Activated T-helper 2 cell treated with anti-CD3 and anti-CD28 coated beads, Interferon-gamma antibody, Interleukin-2, Interleukin-4, amounts not matched to agents 10 μg/mL and 5 μg/mL and 100 μg/mL, durations not matched to agents 14 hours and 24 hours and 36 hours (primary cell): ENCODE data around the gene ABCA4. TPM values are rescaled to one million over a fixed set of nuclear protein-coding genes. Genes with fewer than 3 reads are reported as not detected.

Experiments
- DNase-seq: peaks from one replicate; pipeline ENCODE4 v3.0.0; 2021; ENCODE audit warnings: low spot score
- H3K27ac Mint-ChIP-seq: one replicate; pipeline ENCODE4 v1.8.0; 2021; ENCODE audit warnings: mixed read lengths
- H3K27me3 Mint-ChIP-seq: one replicate; pipeline ENCODE4 v1.8.0; 2021; ENCODE audit warnings: low read depth, mixed read lengths
- H3K36me3 Mint-ChIP-seq: one replicate; pipeline ENCODE4 v1.8.0; 2021; ENCODE audit warnings: low read depth, mixed read lengths
- H3K4me1 Mint-ChIP-seq: one replicate; pipeline ENCODE4 v1.8.0; 2021; ENCODE audit warnings: low read depth, mixed read lengths
- H3K4me3 Mint-ChIP-seq: one replicate; pipeline ENCODE4 v1.8.0; 2021; ENCODE audit warnings: low read depth, mild to moderate bottlenecking, moderate library complexity, mixed read lengths
- H3K9me3 Mint-ChIP-seq: one replicate; pipeline ENCODE4 v1.8.0; 2021; ENCODE audit warnings: mixed read lengths
- intact Hi-C: fragments of 100-400 bp; cut with micrococcal nuclease; formaldehyde crosslinking; loops from one replicate; pipeline ENCODE4 v1.15.1; 2023
- total RNA-seq: library from RNA; stranded (reverse); gene quantifications from 2 replicates; pipeline ENCODE4 v1.2.3, GENCODE V29; 2022

Gene ABCA4
- total RNA-seq, 1 donor from 2014 or later, result not detected

DNA sequence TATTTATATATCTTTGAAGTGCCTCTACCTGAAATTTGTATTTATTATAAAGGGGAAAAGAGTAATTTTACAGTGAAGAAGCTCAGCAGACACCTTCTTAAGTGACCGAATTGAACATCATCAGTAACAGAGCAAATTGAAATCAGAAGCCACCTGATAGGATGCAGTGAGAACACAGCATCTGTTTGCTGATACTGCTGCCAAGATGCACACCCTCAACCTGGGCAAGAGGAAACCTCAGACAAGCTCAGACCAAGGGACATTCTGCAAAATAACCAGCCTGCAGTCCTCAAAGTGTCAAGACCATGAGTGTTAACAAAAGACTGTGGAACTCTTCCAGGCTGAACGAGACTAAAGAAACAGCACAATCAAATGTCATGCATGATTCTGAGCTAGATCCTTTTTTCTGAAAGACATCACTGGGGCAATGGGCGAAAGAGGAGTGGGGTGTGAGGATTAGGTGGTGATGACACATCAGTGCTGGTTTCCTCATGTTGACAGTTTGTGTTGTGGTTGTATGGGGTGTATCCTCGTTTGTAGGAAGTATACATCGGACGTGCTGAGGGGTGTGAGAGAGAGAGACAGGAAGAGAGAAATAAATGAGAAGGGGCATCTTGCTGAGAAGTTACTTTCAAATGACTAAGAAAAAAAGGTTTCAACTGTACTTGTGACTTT, 103.7 kb downstream of the ABCA4 start:
- peaks cover 25% of the 10 kb centered on the region for H3K4me1 Mint-ChIP-seq
- peak overlapping the region; percentile 37 for H3K4me3 Mint-ChIP-seq
- intact Hi-C loops, result loop anchor here (5.0 kb wide), 1 partner anchor 105 kb away; no protein-coding TSS in a partner anchor
- H3K27ac Mint-ChIP-seq, result peak overlapping the region; percentile 77
- H3K27me3 Mint-ChIP-seq, result peaks cover 6% of the 10 kb centered on the region
- H3K9me3 Mint-ChIP-seq, result no peaks in the 10 kb centered on the region
- peak; percentile 41 for DNase-seq
- no peaks in the 10 kb centered on the region for H3K36me3 Mint-ChIP-seq

DNA sequence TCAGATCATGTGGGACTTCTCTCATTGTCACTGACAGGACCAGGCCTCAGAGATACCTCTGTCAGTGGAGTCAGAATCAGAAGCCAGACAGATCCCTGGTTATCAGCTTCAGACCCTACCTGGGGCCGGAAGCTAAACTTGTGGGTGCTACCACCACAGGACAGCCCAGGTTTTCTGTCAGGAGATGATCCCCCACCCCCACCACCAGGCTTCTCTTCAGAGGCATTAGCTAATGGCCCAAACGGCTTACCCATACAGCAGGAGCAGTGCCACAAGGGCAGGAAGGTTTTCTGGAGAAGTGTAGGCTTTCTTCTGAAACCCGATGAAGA, 105.5 kb downstream of the ABCA4 start:
- Mint-ChIP-seq H3K36me3 (no peaks in the 10 kb centered on the region), H3K4me3 (no peak overlapping the region), H3K4me1 (peaks cover 22% of the 10 kb centered on the region), H3K27ac (no peak overlapping the region), H3K27me3 (peaks cover 6% of the 10 kb centered on the region), H3K9me3 (no peaks in the 10 kb centered on the region)
- intact Hi-C loops, result loop anchor here (5.0 kb wide), 1 partner anchor 103 kb away; no protein-coding TSS in a partner anchor
- DNase-seq, result no peak

- Mint-ChIP-seq H3K9me3 (no peaks in the 10 kb centered on the region), H3K4me1 (peaks cover 22% of the 10 kb centered on the region), H3K27me3 (peaks cover 6% of the 10 kb centered on the region), H3K4me3 (no peak overlapping the region), H3K36me3 (no peaks in the 10 kb centered on the region), H3K27ac (no peak overlapping the region)
- no peak for DNase-seq
- intact Hi-C loops, result loop anchor here (5.0 kb wide), 1 partner anchor 103 kb away; no protein-coding TSS in a partner anchor
Measured at GRCh38 chr1:94014635-94015488, 106.1 kb downstream of the ABCA4 start.

DNA sequence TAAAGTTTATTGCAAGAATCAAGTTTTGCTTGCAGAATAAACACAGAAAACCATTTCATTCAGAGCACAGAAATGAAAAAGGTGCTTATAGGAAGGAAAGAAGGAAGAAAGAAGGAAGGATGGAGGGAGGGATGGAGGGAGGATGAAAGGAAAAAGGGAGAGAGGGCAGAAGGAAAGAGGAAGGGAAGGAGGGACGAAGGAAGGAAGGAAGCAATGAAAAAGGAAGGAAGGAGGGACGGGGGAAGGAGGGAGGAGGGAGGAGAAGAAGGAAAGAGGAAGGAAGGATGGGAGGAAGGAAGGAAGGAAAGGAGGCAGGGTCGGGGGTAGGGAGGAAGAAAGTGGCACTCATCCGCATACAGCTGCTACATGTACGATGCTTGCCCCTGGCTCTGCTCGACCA, 106.9 kb downstream of the ABCA4 start:
- Mint-ChIP-seq H3K27me3 (peaks cover 9% of the 10 kb centered on the region), H3K27ac (no peak overlapping the region), H3K9me3 (no peaks in the 10 kb centered on the region), H3K4me3 (no peak overlapping the region), H3K36me3 (no peaks in the 10 kb centered on the region), H3K4me1 (peaks cover 22% of the 10 kb centered on the region)
- DNase-seq, result no peak
- intact Hi-C loops, result no loop called here

DNA sequence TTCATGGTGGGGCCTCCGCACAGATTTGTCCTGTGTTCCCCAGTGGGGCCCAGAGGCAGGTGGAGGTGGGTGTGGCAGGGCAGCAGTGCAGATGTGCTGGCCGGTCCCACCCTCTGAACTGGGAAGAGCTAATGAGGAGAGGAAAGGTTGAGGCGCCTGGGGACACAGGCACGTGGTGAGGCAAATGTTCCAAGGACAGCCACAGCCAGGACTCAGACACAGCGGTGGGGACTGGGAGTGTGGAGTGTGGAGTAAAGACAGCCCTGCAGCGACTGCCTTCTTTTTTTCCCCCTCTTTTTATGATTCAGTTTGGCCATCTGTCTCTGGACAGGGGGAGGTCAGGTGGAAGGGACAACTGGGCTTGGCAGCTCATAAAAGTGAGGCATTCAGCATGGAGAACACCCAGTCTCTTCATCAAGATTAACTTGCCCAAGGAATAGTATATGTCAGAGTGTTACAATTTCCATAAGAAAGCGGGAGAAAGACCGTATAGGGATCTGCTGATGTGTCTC, 107.5 kb downstream of the ABCA4 start:
- intact Hi-C loops, result no loop called here
- H3K36me3 Mint-ChIP-seq, result no peaks in the 10 kb centered on the region
- H3K27me3 Mint-ChIP-seq, result peaks cover 9% of the 10 kb centered on the region
- no peaks in the 10 kb centered on the region for H3K9me3 Mint-ChIP-seq
- DNase-seq, result no peak
- H3K4me3 Mint-ChIP-seq, result no peak overlapping the region
- H3K27ac Mint-ChIP-seq, result no peak overlapping the region
- H3K4me1 Mint-ChIP-seq, result peaks cover 21% of the 10 kb centered on the region

- H3K9me3 Mint-ChIP-seq, result no peaks in the 10 kb centered on the region
- no peak overlapping the region for H3K4me3 Mint-ChIP-seq
- intact Hi-C loops, result no loop called here
- no peak for DNase-seq
- no peak overlapping the region for H3K27ac Mint-ChIP-seq
- peaks cover 13% of the 10 kb centered on the region for H3K27me3 Mint-ChIP-seq
- no peaks in the 10 kb centered on the region for H3K36me3 Mint-ChIP-seq
- peaks cover 15% of the 10 kb centered on the region for H3K4me1 Mint-ChIP-seq
Measured at GRCh38 chr1:94012708-94013366, 108.1 kb downstream of the ABCA4 start.

- H3K36me3 Mint-ChIP-seq, result no peaks in the 10 kb centered on the region
- H3K4me1 Mint-ChIP-seq, result peaks cover 9% of the 10 kb centered on the region
- intact Hi-C loops, result no loop called here
- peaks cover 13% of the 10 kb centered on the region for H3K27me3 Mint-ChIP-seq
- no peak for DNase-seq
- no peaks in the 10 kb centered on the region for H3K9me3 Mint-ChIP-seq
- H3K27ac Mint-ChIP-seq, result no peak overlapping the region
- H3K4me3 Mint-ChIP-seq, result no peak overlapping the region
Measured at GRCh38 chr1:94011709-94012595, 109.0 kb downstream of the ABCA4 start.

GRCh38 chr1:94011129-94011528, 109.8 kb downstream of the ABCA4 start:
- Mint-ChIP-seq H3K36me3 (no peaks in the 10 kb centered on the region), H3K4me1 (peaks cover 2% of the 10 kb centered on the region), H3K9me3 (no peaks in the 10 kb centered on the region), H3K27me3 (peaks cover 16% of the 10 kb centered on the region), H3K4me3 (no peak overlapping the region), H3K27ac (no peak overlapping the region)
- no peak for DNase-seq
- intact Hi-C loops, result no loop called here

DNA sequence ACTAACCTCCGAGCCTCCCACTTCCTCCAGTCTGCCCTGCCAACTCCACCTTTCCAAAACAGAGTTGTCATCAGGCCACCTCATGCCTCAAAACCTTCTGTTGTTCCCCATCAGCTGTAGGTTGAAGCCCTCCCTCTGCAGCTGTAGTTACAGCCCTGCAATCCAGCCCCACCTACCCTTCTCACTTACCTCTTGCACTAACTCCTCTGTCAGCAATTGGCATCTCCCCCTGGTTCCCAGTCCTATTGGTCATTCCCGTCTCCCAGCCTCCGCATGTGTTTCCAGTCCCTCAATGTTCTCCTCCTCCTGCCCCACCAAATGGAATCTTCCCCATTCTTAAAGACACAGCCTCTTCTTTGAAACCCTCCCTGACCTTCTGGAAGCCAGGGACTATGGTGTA, 111.6 kb downstream of the ABCA4 start:
- intact Hi-C loops, result no loop called here
- no peaks in the 10 kb centered on the region for H3K4me1 Mint-ChIP-seq
- no peak for DNase-seq
- no peak overlapping the region for H3K4me3 Mint-ChIP-seq
- H3K9me3 Mint-ChIP-seq, result no peaks in the 10 kb centered on the region
- H3K36me3 Mint-ChIP-seq, result no peaks in the 10 kb centered on the region
- peaks cover 30% of the 10 kb centered on the region for H3K27me3 Mint-ChIP-seq
- no peak overlapping the region for H3K27ac Mint-ChIP-seq

GRCh38 chr1:94006604-94007003, 114.3 kb downstream of the ABCA4 start:
- H3K27me3 Mint-ChIP-seq, result peaks cover 34% of the 10 kb centered on the region
- no peak overlapping the region for H3K4me3 Mint-ChIP-seq
- H3K4me1 Mint-ChIP-seq, result no peaks in the 10 kb centered on the region
- H3K27ac Mint-ChIP-seq, result no peak overlapping the region
- intact Hi-C loops, result no loop called here
- H3K9me3 Mint-ChIP-seq, result no peaks in the 10 kb centered on the region
- DNase-seq, result no peak
- H3K36me3 Mint-ChIP-seq, result no peaks in the 10 kb centered on the region

- intact Hi-C loops, result no loop called here
- H3K4me3 Mint-ChIP-seq, result no peak overlapping the region
- peaks cover 34% of the 10 kb centered on the region for H3K27me3 Mint-ChIP-seq
- H3K36me3 Mint-ChIP-seq, result no peaks in the 10 kb centered on the region
- no peaks in the 10 kb centered on the region for H3K9me3 Mint-ChIP-seq
- no peak for DNase-seq
- no peaks in the 10 kb centered on the region for H3K4me1 Mint-ChIP-seq
- no peak overlapping the region for H3K27ac Mint-ChIP-seq
Measured at GRCh38 chr1:94004924-94005323, 116.0 kb downstream of the ABCA4 start.
